ENCODE measurements around the gene IGF2BP3.

The IGF2BP3 gene

DNA sequence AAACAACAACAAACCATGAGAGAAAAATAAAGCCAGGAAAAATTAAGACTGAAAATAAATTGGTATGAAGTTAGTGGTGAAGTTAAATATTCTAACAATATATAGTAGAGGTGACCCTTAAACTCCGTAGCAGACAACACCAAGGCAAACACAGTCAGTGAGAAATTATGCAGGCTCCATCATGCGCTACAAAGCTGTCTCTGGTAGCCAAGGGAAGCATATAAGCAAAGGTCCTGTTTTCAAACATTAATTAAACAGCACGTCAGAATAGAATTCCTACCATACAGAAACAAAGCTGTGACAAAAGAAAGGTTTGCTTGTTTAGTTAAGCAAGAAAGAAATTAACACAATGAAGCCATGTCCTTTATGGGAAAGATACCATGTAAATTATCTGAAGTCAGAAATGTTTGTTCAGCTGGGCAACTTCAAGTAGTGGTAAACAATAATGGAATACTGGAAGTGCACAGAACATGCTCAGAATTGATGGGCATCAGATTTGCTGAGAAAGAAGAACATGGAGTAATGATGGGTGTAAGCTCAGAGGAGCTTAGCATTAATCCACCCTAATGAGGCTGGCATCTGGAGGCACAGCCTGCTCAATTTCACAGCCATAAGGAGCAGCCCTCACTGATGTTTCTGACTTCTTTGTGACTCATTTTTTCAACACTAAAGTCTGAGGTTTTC is 75.7 kb downstream of the IGF2BP3 start:
- peaks cover 5 to 16% of the 10 kb centered on the region in 2 experiments; a peak in 2 of 3 replicates for H3K36me3 ChIP-seq (ENCODE audit: control insufficient read depth in 2 of 2, insufficient read depth in 1 of 2, low read length in 2 of 2)
- H3K9me3 ChIP-seq (ENCODE audit: control insufficient read depth, insufficient read depth, low read depth, low read length): no peaks in the 10 kb centered on the region
- TF ChIP-seq, protein P1, sequence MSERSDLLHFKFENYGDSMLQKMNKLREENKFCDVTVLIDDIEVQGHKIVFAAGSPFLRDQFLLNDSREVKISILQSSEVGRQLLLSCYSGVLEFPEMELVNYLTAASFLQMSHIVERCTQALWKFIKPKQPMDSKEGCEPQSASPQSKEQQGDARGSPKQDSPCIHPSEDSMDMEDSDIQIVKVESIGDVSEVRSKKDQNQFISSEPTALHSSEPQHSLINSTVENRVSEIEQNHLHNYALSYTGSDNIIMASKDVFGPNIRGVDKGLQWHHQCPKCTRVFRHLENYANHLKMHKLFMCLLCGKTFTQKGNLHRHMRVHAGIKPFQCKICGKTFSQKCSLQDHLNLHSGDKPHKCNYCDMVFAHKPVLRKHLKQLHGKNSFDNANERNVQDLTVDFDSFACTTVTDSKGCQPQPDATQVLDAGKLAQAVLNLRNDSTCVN (tag by site-specific recombination; optimal IDR thresholded peaks at IDR 0.05): no peak
- no peak for TF ChIP-seq ZNF544 (tag by site-specific recombination; IDR thresholded peaks at IDR 0.05)
- no peak for TF ChIP-seq ZSCAN5A (tag by site-specific recombination; IDR thresholded peaks at IDR 0.05)
- no peak for TF ChIP-seq ZNF2 (tag by site-specific recombination; IDR thresholded peaks at IDR 0.05)
- no peak for TF ChIP-seq ZNF558 (tag by site-specific recombination; IDR thresholded peaks at IDR 0.05)
- no peak for TF ChIP-seq ZNF623 (tag by site-specific recombination; IDR thresholded peaks at IDR 0.05)
- ChIA-PET CTCF (interaction anchor here (1.6 kb wide), 1 partner anchor 37 kb away, joined by 4 read pairs; no protein-coding TSS in a partner anchor), POLR2A (no interaction called here)
- peaks cover 10% of the 10 kb centered on the region for H3K4me1 ChIP-seq (ENCODE audit: control insufficient read depth, insufficient read depth, low read length)
- H3K4me3 ChIP-seq (ENCODE audit: low read depth, low read length): no peak overlapping the region
- 0 out of 2 replicates have a peak overlapping the region, but pooled peaks have one; percentile 11 for H3K27ac ChIP-seq (ENCODE audit: extremely low read depth, low read depth, low read length)

DNA sequence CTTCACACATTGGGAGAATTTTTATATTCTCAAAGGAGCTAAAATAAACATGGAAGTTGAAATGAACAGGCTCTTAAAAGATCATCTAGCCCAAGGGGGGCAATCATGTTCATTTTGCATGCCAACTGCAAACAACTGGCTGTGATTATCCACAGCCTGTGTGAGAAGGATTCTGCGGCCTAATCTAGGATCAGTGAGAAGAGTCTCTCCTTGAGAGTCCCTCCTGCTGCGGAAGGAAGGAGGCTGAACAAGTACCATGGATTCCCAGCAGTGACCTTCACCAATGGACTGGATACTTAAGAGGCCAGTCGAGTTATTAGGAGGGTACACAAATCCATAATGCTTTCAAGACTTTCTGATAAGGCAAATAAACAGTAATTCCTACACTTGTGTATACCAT is 76.7 kb downstream of the IGF2BP3 start:
- no peak overlapping the region for H3K4me3 ChIP-seq (ENCODE audit: low read depth, low read length)
- H3K27ac ChIP-seq (ENCODE audit: extremely low read depth, low read depth, low read length): no peak overlapping the region
- peaks cover 10% of the 10 kb centered on the region for H3K4me1 ChIP-seq (ENCODE audit: control insufficient read depth, insufficient read depth, low read length)
- ChIA-PET POLR2A (no interaction called here), CTCF (interaction anchor here (1.6 kb wide), 1 partner anchor 36 kb away, joined by 4 read pairs; no protein-coding TSS in a partner anchor)
- no peaks in the 10 kb centered on the region for H3K9me3 ChIP-seq (ENCODE audit: control insufficient read depth, insufficient read depth, low read depth, low read length)
- peaks cover 12 to 16% of the 10 kb centered on the region in 2 experiments; a peak in 2 of 3 replicates for H3K36me3 ChIP-seq (ENCODE audit: control insufficient read depth in 2 of 2, insufficient read depth in 1 of 2, low read length in 2 of 2)
- TF ChIP-seq FEZF1 (tag by site-specific recombination; IDR thresholded peaks at IDR 0.05) (0 out of 2 replicates have a peak, but pooled peaks have one; percentile 18), ZNF626 (tag by site-specific recombination; IDR thresholded peaks at IDR 0.05) (no peak)

DNA sequence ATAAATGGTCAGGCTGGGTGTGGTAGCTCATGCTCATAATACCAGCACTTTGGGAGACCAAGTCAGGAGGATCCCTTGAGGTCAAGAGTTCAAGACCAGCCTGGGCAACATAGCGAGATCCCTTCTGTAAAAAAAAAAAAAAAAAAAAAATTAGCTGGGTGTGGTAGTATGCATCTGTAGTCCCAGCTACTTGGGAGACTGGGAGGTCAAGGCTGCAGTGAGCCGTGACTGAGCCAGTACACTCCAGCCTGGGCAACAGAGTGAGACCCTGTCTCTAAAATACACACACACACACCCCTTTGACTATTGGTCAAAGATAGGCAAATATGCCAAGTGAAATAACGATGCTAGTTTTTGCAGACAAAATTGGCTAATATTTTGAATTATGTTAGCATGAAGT is 80.6 kb downstream of the IGF2BP3 start:
- Histone ChIP-seq H3K9me3 (ENCODE audit: control insufficient read depth, insufficient read depth, low read depth, low read length) (no peaks in the 10 kb centered on the region), H3K4me1 (ENCODE audit: control insufficient read depth, insufficient read depth, low read length) (peaks cover 5% of the 10 kb centered on the region; the same call in 1 of the 2 replicates), H3K36me3 (ENCODE audit: control insufficient read depth in 2 of 2, insufficient read depth in 1 of 2, low read length in 2 of 2) (peaks cover 12 to 19% of the 10 kb centered on the region in 2 experiments; a peak in 2 of 3 replicates), H3K27ac (ENCODE audit: extremely low read depth, low read depth, low read length) (no peak overlapping the region), H3K4me3 (ENCODE audit: low read depth, low read length) (no peak overlapping the region)
- POLR2A ChIA-PET: no interaction called here
- CTCF ChIA-PET: no interaction called here
- no peak for TF ChIP-seq ZNF302 (tag by site-specific recombination; IDR thresholded peaks at IDR 0.05; ENCODE audit: low read depth)
- peak; percentile 62; the same call in 1 of the 2 replicates for TF ChIP-seq ZNF121 (tag by site-specific recombination; IDR thresholded peaks at IDR 0.05)
- TF ChIP-seq, protein P2, sequence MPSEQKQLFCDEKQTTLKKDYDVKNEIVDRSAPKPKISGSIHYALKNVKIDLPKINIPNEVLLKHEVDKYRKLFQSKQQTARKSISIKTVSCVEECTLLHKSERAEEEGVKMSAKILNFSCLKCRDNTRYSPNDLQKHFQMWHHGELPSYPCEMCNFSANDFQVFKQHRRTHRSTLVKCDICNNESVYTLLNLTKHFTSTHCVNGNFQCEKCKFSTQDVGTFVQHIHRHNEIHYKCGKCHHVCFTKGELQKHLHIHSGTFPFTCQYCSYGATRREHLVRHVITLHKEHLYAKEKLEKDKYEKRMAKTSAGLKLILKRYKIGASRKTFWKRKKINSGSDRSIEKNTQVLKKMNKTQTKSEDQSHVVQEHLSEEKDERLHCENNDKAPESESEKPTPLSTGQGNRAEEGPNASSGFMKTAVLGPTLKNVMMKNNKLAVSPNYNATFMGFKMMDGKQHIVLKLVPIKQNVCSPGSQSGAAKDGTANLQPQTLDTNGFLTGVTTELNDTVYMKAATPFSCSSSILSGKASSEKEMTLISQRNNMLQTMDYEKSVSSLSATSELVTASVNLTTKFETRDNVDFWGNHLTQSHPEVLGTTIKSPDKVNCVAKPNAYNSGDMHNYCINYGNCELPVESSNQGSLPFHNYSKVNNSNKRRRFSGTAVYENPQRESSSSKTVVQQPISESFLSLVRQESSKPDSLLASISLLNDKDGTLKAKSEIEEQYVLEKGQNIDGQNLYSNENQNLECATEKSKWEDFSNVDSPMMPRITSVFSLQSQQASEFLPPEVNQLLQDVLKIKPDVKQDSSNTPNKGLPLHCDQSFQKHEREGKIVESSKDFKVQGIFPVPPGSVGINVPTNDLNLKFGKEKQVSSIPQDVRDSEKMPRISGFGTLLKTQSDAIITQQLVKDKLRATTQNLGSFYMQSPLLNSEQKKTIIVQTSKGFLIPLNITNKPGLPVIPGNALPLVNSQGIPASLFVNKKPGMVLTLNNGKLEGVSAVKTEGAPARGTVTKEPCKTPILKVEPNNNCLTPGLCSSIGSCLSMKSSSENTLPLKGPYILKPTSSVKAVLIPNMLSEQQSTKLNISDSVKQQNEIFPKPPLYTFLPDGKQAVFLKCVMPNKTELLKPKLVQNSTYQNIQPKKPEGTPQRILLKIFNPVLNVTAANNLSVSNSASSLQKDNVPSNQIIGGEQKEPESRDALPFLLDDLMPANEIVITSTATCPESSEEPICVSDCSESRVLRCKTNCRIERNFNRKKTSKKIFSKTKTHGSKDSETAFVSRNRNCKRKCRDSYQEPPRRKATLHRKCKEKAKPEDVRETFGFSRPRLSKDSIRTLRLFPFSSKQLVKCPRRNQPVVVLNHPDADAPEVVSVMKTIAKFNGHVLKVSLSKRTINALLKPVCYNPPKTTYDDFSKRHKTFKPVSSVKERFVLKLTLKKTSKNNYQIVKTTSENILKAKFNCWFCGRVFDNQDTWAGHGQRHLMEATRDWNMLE (tag by site-specific recombination; conservative IDR thresholded peaks at IDR 0.05; ENCODE audit: low read depth): no peak
- no peak for TF ChIP-seq ZNF248 (tag by site-specific recombination; IDR thresholded peaks at IDR 0.05)

All from HEK293 (cell line).